A673 (cell line): ENCODE data around the gene ZNF689. TPM values are rescaled to one million over a fixed set of nuclear protein-coding genes. Genes with fewer than 3 reads are reported as not detected.

Source experiments
- BruUV-seq: library from RNA; stranded (reverse); fragments of 400-500 nt; replicated peaks from 2 replicates; lab custom pipeline; 2021; lab: Mats Ljungman, UMichigan
- CTCF ChIA-PET: fragments of 300-600 bp; sonication (Branson Sonifier 250); formaldehyde crosslinking; loops from one replicate; lab custom pipeline; 2022; ENCODE audit warnings: antibody characterized with exemption; lab: Charles Lee
- POLR2A ChIA-PET: fragments of 300-600 bp; sonication (Branson Sonifier 250); formaldehyde crosslinking; loops from one replicate; lab custom pipeline; 2022; ENCODE audit warnings: antibody characterized with exemption; ENCODE audit not compliant: low non-redundant PET; lab: Charles Lee
- DNase-seq: peaks from one replicate; pipeline ENCODE4 v3.0.0-alpha.2; 2015; ENCODE audit warnings: low spot score
- H3K27ac ChIP-seq: fragments of 200-600 bp; sonication (generic); 2 replicates; pipeline ENCODE4 v1.5.1; 2016; ENCODE audit warnings: mixed run types, low read depth, mild to moderate bottlenecking, mixed read lengths, antibody characterized with exemption, low read length; ENCODE audit not compliant: poor library complexity, severe bottlenecking
- H3K27me3 ChIP-seq: fragments of 200-600 bp; sonication (generic); replicated peaks from 2 replicates; pipeline ENCODE4 v1.6.1; 2017; ENCODE audit warnings: mixed run types, low read depth, mild to moderate bottlenecking, mixed read lengths, antibody characterized with exemption, low read length; ENCODE audit not compliant: insufficient read depth, poor library complexity
- H3K36me3 ChIP-seq: fragments of 200-600 bp; sonication (generic); 2 replicates; pipeline ENCODE4 v1.6.1; 2016; ENCODE audit warnings: mixed run types, mild to moderate bottlenecking, mixed read lengths, antibody characterized with exemption, low read length; ENCODE audit not compliant: insufficient read depth, poor library complexity, severe bottlenecking
- H3K4me1 ChIP-seq: fragments of 200-600 bp; sonication (generic); 2 replicates; pipeline ENCODE4 v1.6.1; 2017; ENCODE audit warnings: mixed run types, mild to moderate bottlenecking, mixed read lengths, antibody characterized with exemption, low read length; ENCODE audit not compliant: insufficient read depth, poor library complexity, severe bottlenecking
- H3K4me3 ChIP-seq: fragments of 200-600 bp; sonication (generic); 2 replicates; pipeline ENCODE4 v1.5.1; 2016; ENCODE audit warnings: low read depth, mixed run types, mild to moderate bottlenecking, mixed read lengths, low read length; ENCODE audit not compliant: poor library complexity, severe bottlenecking
- H3K9me3 ChIP-seq: fragments of 200-600 bp; sonication (generic); 2 replicates; pipeline ENCODE4 v1.6.1; 2016; ENCODE audit warnings: mixed run types, low read depth, mild to moderate bottlenecking, mixed read lengths, antibody characterized with exemption, low read length; ENCODE audit not compliant: poor library complexity, severe bottlenecking
- EZH2 ChIP-seq: fragments of 200-600 bp; sonication (generic); IDR thresholded peaks from 2 replicates; pipeline ENCODE4 v1.6.1; 2017; ENCODE audit warnings: borderline replicate concordance, low read depth, mild to moderate bottlenecking, mixed read lengths, antibody characterized with exemption, low read length; ENCODE audit not compliant: poor library complexity, severe bottlenecking
- intact Hi-C: fragments of 100-400 bp; cut with micrococcal nuclease; formaldehyde crosslinking; loops from one replicate; pipeline ENCODE4 v1.10.0; 2022; ENCODE audit not compliant: unreplicated experiment
- total RNA-seq: library from RNA; stranded (reverse); gene quantifications from 2 replicates; pipeline ENCODE4 v1.2.3, GENCODE V29; 2021
- TF ChIP-seq, protein P1 (sequence below): fragments of 300-800, 200-600 bp; sonication (generic); conservative IDR thresholded peaks from 2 replicates; pipeline ENCODE4 v1.5.1; 2017; ENCODE audit warnings: low read depth, mild to moderate bottlenecking, antibody characterized with exemption, low read length, moderate library complexity, mixed read lengths

The ZNF689 gene
- total RNA-seq, 1 experiment from 2014 or later, result 21.1 TPM

DNA sequence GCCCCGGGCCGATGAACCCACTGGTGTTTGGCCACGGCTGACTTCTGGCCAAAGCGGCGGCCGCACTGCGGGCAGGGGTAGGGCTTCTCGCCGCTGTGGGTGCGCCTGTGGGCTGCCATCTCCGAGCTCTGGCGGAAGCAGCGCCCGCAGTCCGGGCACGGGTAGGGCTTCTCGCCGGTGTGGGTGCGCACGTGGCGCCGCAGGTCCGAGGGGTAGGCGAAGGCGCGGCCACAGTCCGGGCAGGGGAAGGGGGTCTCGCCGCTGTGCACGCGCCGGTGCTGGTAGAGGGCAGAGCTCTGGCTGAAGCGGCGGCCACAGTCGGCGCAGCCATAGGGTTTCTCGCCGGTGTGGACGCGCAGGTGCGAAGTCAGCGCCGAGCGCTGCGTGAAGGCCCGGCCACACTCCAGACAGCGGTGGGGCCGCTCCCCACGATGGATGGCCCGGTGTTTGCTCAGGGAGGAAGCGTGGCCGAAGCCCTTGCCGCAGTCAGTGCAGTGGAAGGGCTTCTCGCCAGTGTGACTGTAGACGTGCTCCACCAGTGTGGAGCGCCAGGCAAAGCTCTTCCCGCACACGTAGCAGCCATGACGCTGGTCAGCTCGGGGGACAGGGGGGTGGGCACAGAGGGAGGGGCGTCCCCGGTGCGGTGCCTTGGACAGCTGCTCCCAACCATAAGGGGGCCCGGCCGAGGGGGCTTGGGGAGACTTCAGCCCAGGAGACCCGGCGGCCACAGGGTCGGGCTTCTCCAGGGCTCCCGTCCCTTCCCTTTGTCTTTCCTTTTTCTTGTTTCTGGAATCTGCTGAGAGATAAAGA lies 54.7 kb downstream of the ZNF689 start:
- Histone ChIP-seq H3K27me3 (no peaks in the 10 kb centered on the region), H3K4me3 (no peak overlapping the region), H3K36me3 (peaks cover 33% of the 10 kb centered on the region), H3K4me1 (no peaks in the 10 kb centered on the region), H3K9me3 (no peaks in the 10 kb centered on the region), H3K27ac (no peak overlapping the region)
- ChIA-PET POLR2A (no interaction called here), CTCF (no interaction called here)
- no TSS peak for BruUV-seq
- TF ChIP-seq EZH2, result no peak
- no peak for DNase-seq
- intact Hi-C loops, result no loop called here

- POLR2A ChIA-PET, result no interaction called here
- intact Hi-C loops, result no loop called here
- no peak overlapping the region for H3K27ac ChIP-seq
These were observed 55.5 kb downstream of the ZNF689 start for GRCh38 chr16:30554557-30555314.

GRCh38 chr16:30553393-30553899 lies 56.7 kb downstream of the ZNF689 start:
- ChIA-PET POLR2A (no interaction called here), CTCF (no interaction called here)
- no peak for DNase-seq
- Histone ChIP-seq H3K27me3 (no peaks in the 10 kb centered on the region), H3K4me1 (no peaks in the 10 kb centered on the region), H3K9me3 (no peaks in the 10 kb centered on the region), H3K27ac (peak overlapping the region; percentile 22), H3K4me3 (no peak overlapping the region), H3K36me3 (peaks cover 33% of the 10 kb centered on the region)
- no TSS peak for BruUV-seq
- intact Hi-C loops, result no loop called here
- TF ChIP-seq, protein P1, sequence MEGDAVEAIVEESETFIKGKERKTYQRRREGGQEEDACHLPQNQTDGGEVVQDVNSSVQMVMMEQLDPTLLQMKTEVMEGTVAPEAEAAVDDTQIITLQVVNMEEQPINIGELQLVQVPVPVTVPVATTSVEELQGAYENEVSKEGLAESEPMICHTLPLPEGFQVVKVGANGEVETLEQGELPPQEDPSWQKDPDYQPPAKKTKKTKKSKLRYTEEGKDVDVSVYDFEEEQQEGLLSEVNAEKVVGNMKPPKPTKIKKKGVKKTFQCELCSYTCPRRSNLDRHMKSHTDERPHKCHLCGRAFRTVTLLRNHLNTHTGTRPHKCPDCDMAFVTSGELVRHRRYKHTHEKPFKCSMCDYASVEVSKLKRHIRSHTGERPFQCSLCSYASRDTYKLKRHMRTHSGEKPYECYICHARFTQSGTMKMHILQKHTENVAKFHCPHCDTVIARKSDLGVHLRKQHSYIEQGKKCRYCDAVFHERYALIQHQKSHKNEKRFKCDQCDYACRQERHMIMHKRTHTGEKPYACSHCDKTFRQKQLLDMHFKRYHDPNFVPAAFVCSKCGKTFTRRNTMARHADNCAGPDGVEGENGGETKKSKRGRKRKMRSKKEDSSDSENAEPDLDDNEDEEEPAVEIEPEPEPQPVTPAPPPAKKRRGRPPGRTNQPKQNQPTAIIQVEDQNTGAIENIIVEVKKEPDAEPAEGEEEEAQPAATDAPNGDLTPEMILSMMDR, result no peak
- TF ChIP-seq EZH2, result no peak

More at GRCh38 chr16:30554557-30555314, 55.5 kb downstream of the ZNF689 start:
- no TSS peak for BruUV-seq
- TF ChIP-seq, protein P1, result no peak
- no peak for TF ChIP-seq EZH2
- Histone ChIP-seq H3K9me3 (no peaks in the 10 kb centered on the region), H3K4me3 (no peak overlapping the region), H3K36me3 (peaks cover 33% of the 10 kb centered on the region), H3K4me1 (no peaks in the 10 kb centered on the region), H3K27me3 (no peaks in the 10 kb centered on the region)
- CTCF ChIA-PET, result no interaction called here
- DNase-seq, result no peak
